Islet precursor cell (in vitro differentiated cells): Measurements from ENCODE around the gene IL3.

Experiments used
- DNase-seq: peaks from one replicate; pipeline ENCODE4 v3.0.0-alpha.2; 2018

The IL3 gene

GRCh38 chr5:132026516-132027008 lies 33.9 kb upstream of the IL3 start:
- peak; percentile 37 for DNase-seq

- DNase-seq: peak; percentile 40
Measured at GRCh38 chr5:132027027-132027426, 33.4 kb upstream of the IL3 start.

GRCh38 chr5:132029609-132030330 lies 30.7 kb upstream of the IL3 start:
- no peak for DNase-seq

GRCh38 chr5:132030610-132031009 lies 29.8 kb upstream of the IL3 start:
- no peak for DNase-seq

- no peak for DNase-seq
Measured at GRCh38 chr5:132032196-132032595, 28.3 kb upstream of the IL3 start.

- no peak for DNase-seq
Measured at GRCh38 chr5:132033122-132033521, 27.3 kb upstream of the IL3 start.

- no peak for DNase-seq
Measured at GRCh38 chr5:132037353-132037752, 23.1 kb upstream of the IL3 start.

GRCh38 chr5:132044207-132044606 lies 16.2 kb upstream of the IL3 start:
- no peak for DNase-seq

GRCh38 chr5:132046880-132047299 lies 13.6 kb upstream of the IL3 start:
- no peak for DNase-seq

GRCh38 chr5:132049093-132049492 lies 11.4 kb upstream of the IL3 start:
- DNase-seq: no peak

GRCh38 chr5:132049559-132049958 lies 10.9 kb upstream of the IL3 start:
- DNase-seq: peak; percentile 48

GRCh38 chr5:132050136-132050535 lies 10.3 kb upstream of the IL3 start:
- no peak for DNase-seq

GRCh38 chr5:132050661-132051552 lies 9.5 kb upstream of the IL3 start:
- DNase-seq: no peak

GRCh38 chr5:132052520-132052919 lies 7.9 kb upstream of the IL3 start:
- no peak for DNase-seq

- DNase-seq: peak; percentile 40
Measured at GRCh38 chr5:132053483-132053882, 7.0 kb upstream of the IL3 start.

- DNase-seq: no peak
Measured at GRCh38 chr5:132054031-132054696, 6.3 kb upstream of the IL3 start.

GRCh38 chr5:132054697-132055440 lies 5.6 kb upstream of the IL3 start:
- no peak for DNase-seq

GRCh38 chr5:132055441-132055807 lies 5.0 kb upstream of the IL3 start:
- no peak for DNase-seq

GRCh38 chr5:132055808-132056609 lies 4.4 kb upstream of the IL3 start:
- DNase-seq: no peak

- DNase-seq: peak; percentile 45
Measured at GRCh38 chr5:132056610-132057497, 3.6 kb upstream of the IL3 start.
